Measurements from ENCODE around the gene ANKRD22.
A peak's percentile ranks its signal among the peaks of the same experiment; 100 is the strongest.
"Not testable (repeated sequence)": the region's sequence is repeated elsewhere in the genome, so short reads cannot be mapped to it uniquely, and the experiment has no call there.

ANKRD22 gene

GRCh38 chr10:88877298-88877697 is 25.7 kb upstream of the ANKRD22 start:
- DNase-seq (ENCODE audit: low spot score), result no peak

DNA sequence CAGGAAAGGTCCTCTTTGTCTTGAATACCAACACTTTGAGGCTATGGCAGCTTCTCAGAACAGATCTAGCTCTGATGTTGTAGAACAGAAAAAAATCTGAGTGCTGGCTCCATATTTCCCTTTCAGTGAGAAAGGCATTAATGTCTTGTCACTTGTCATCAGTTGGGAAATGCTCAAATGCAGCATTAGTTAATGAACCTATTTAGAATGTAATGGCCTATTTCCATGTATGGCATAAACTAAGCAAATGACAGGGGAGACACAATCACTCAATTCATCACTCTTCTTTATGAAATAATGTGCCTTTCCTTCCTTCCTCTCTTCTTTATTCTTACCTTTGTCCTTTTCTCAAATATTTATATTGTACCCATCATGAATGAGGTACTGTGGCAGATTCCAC is 23.4 kb upstream of the ANKRD22 start:
- no peak for DNase-seq (ENCODE audit: low spot score)

- DNase-seq (ENCODE audit: low spot score), result no peak
These were observed 22.6 kb upstream of the ANKRD22 start for GRCh38 chr10:88874281-88874680.

DNA sequence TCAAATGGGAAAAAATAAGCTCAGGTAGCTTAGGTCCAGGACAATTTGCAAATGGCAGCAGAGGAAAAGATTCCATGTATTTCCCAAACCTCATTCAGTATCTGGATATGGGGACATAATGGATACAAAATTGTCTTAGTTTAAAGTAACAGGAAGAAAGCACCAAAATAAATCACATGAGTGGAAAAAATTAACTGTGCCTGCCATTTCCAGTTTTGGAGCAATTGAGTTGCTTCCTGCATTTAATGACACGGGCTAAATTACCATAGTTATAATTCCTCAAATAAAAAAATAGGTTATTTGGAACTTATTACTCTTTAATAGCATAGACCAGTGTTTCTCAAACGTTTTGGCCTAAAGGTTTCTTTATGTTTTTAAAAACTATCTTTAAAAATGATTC is 22.1 kb upstream of the ANKRD22 start:
- no peak for DNase-seq (ENCODE audit: low spot score)

DNA sequence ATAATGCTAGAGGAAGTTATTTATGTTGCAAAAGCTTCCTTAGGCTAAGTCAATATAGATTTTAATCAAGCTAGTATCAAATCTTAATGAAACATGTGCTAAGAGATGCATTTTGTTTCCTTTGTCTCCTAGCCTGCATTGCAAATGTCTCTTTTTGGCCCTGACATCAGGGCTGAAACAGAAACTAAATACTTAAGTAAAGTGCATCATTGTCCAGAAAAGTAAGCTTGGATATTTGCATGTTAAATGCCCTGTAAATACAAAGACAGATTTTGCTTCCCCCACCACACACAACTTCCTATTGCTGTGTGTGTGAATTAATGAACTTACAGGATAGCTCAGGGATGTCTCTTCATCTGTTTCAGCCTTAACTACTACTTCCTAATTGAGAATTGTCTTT is 18.4 kb upstream of the ANKRD22 start:
- no peak for DNase-seq (ENCODE audit: low spot score)

DNA sequence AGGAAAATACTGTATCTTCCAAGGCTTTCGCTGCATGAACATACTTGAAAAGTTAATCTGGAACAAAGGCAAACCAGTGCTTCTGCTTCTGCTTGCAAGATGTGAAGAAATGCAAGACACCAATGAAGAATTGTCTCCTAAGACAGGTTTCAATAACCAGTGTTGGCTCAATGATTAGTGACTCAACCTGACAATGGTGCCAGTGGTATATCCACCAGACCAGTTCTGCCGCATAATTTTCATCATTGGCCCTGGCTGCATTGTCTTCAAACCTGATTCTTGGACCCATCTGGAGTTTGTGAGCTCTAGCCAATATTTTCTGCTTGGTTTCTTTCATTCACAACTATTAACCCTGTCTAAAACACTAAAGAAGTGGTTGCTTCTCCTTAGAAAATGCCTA is 14.8 kb upstream of the ANKRD22 start:
- DNase-seq (ENCODE audit: low spot score), result no peak

- no peak for DNase-seq (ENCODE audit: low spot score)
These were observed 13.7 kb upstream of the ANKRD22 start for GRCh38 chr10:88865281-88865876.

DNA sequence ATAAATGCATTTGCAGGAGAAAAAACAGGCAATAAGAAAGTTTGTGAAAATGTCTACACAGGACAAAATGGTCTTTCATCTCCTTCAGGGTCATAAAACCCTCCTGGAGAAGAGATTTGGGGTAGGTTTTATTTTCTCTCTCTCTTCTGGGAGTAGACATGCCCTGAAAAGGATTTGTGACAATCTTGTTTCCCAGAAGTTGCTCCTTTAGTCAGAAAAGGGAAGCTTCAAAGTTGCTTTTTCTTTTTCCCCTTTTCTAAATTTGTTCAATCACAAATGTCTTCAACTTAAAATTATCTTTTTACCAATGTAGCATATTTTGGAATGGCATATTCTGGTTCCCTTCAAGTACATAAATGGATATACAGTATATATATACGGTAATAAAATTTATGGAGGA is 9.4 kb upstream of the ANKRD22 start:
- DNase-seq (ENCODE audit: low spot score), result no peak

DNA sequence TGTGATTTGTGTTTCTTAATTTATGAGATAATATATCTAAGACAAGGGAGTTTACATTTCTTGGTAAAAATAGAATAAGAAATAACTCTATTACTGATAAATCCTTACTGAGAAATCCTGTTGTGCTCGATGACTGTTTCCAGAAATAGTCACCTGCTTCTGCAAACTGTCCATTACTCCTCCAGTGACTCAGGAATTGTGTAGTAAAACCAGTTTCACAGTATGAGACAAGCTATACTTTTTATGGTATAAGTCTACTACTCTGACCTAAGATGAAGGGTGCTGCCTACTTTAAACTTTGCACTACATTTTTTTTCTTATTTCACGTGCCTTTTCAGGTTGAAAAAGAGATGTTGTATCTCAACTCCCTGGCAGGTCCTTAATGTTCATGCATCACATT is 6.8 kb upstream of the ANKRD22 start:
- peak; percentile 30 for DNase-seq (ENCODE audit: low spot score)

- no peak for DNase-seq (ENCODE audit: low spot score)
These were observed 6.2 kb upstream of the ANKRD22 start for GRCh38 chr10:88857831-88858230.

DNA sequence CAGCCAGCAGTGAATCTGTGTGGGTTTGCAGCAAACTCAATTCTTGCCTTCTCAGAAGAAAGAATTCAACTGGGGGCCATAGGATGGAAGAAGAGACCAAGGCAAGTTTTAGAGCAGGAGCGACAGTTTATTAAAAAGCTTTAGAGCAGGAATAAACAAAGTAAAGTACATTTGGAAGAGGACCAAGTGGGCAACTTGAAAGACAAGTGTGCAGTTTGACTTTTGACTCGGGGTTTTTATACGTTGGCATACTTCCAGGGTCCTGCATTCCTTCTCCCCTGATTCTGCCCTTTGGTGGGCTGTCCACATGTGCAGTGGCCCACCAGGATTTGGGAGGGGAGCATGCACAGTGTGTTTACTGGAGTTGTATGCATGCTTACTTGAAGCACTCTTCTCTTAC is 3.0 kb upstream of the ANKRD22 start:
- DNase-seq (ENCODE audit: low spot score), result no peak

DNA sequence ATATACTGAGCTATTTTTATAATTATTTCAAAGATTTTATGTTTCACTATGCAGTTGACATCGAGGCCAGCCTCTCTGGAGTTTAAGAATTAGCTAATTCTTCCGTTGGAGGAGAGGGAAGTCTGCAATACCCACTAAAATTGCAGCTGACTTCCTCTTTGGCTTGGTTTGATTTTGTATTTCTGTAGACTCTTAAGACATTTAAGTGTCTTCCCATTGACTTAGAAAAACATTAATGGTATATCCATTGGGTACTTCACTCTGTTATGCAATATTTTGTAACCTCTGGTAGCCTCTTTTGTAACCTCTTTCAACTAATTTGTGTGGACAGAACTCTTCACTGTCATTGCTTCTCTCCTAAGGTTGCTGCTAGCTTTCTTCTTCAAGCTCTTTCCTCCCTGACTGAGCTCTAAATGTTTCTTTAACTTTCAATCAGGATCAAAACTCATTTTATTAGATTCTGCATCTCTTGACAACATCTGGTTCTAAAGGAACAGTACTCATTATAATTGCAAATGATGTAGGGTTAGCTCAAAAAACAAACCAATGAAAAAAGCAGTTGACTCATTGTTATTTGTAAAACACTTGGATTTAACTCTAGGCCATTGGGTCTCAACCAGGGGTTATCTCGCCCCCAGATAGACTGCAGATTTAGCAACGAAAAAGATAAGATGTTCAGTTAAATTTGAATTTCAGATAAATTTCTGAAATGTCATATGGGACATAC is 1.7 kb upstream of the ANKRD22 start:
- DNase-seq (ENCODE audit: low spot score), result no peak

DNA sequence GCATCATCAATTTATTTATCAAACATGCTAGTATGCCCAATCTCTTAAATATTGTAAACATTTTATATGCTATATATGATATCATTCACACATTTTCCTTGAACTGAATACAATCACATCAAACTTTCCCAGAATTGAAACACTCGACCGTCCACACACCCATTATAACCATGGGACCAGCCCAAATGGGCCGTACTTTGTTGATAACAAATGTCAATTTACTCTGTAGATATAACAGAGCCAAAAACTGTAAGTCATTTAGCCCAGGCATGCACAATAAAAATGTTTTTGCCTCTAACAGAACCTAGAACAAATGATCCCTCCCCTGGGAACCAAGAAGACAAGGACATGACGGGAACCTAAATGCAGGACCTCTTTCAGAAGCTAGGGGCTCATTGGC is 683 bp upstream of the ANKRD22 start:
- DNase-seq (ENCODE audit: low spot score), result no peak

GRCh38 chr10:88850712-88851111 is 932 bp downstream of the ANKRD22 start:
- no peak for DNase-seq (ENCODE audit: low spot score)

GRCh38 chr10:88849234-88849633 is 2.4 kb downstream of the ANKRD22 start:
- peak; percentile 44 for DNase-seq (ENCODE audit: low spot score)

- peak; percentile 82 for DNase-seq (ENCODE audit: low spot score)
These were observed 3.1 kb downstream of the ANKRD22 start for GRCh38 chr10:88848499-88848898.

DNA sequence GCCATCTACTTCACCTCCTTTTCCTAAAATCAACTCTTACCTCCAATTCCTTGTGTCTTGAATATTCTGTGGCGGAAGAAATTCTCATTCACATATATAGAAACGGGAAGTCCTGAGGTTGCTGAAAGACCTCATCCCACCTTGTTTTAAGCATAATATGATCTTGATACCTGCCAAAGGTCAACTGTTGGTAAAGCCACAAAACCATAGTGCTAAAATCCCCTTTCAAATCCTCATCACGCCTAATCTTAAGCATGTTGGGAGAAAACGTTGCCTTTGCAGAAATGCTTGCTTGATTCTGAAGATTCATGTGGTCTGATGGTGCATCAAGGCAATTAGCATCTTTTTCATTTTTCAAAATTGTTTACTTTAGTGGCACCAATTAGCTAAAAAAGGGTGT is 8.5 kb downstream of the ANKRD22 start:
- DNase-seq (ENCODE audit: low spot score), result no peak

GRCh38 chr10:88841316-88842111 is 10.1 kb downstream of the ANKRD22 start:
- DNase-seq (ENCODE audit: low spot score), result no peak

DNA sequence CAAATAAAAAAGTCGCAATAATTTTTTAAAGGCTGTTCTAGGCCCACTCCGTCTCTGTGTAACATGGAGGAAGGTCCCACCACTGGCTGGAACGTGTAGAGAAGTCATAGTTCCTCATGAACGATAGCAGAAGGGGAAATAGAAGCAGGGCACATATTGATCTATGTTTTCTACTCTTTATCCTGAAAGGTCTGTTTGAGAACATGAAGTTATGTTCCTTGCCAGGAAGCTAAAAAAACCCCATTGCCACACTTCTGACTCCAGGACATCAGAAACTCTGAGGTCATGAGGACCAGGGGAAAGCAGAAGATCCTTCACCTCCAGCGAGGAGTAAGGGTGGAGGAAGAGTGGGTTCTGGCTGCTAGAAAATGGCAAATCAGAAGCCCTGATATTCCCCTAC is 10.8 kb downstream of the ANKRD22 start:
- no peak for DNase-seq (ENCODE audit: low spot score)

GRCh38 chr10:88840104-88840503 is 11.5 kb downstream of the ANKRD22 start:
- DNase-seq (ENCODE audit: low spot score), result peak; percentile 68

- DNase-seq (ENCODE audit: low spot score), result peak; percentile 16
These were observed 12.8 kb downstream of the ANKRD22 start for GRCh38 chr10:88838766-88839350.

- DNase-seq (ENCODE audit: low spot score), result not testable (repeated sequence)
These were observed 14.0 kb downstream of the ANKRD22 start for GRCh38 chr10:88837632-88838031.

DNA sequence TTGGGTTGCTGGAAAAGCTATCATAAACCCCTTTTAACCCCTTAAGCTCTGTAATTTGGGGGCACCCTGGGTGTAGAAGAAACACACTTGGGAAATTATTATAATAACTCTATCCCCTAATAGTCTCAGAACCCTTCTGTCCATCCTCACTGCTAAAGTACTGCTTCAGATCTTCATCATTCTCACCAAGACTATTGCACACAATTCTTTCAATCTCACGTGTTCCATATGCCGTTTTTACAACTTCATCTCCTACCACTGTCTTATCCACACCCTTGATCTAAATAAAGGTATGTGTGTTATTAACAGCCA is 15.8 kb downstream of the ANKRD22 start:
- DNase-seq (ENCODE audit: low spot score), result no peak

Data from kidney tubule cell (primary cell).